Hepatic stellate cell (primary cell): ENCODE measurements around the gene OR2T11.
A peak's percentile ranks its signal among the peaks of the same experiment; 100 is the strongest.
"Not testable (repeated sequence)": the region's sequence is repeated elsewhere in the genome, so short reads cannot be mapped to it uniquely, and the experiment has no call there.

Experiments used
- DNase-seq: peaks from one replicate; pipeline ENCODE4 v3.0.0; 2011; ENCODE audit warnings: low spot score

Gene OR2T11

GRCh38 chr1:248634991-248635390, at the start of gene OR2T11:
TSS of gene OR2T11 (minus strand) at chr1:248635091. CDS start at chr1:248627128, 7,963 bp downstream.
- DNase-seq, result not testable (repeated sequence)

GRCh38 chr1:248681651-248682050, 46.8 kb upstream of the OR2T11 start:
- DNase-seq, result no peak

- no peak for DNase-seq
Measured at GRCh38 chr1:248670003-248670402, 35.1 kb upstream of the OR2T11 start.

- not testable (repeated sequence) for DNase-seq
Measured at GRCh38 chr1:248663453-248664328, 28.8 kb upstream of the OR2T11 start.

GRCh38 chr1:248656797-248657196, 21.9 kb upstream of the OR2T11 start:
- DNase-seq, result not testable (repeated sequence)

GRCh38 chr1:248655354-248655753, 20.5 kb upstream of the OR2T11 start, which contains the start of gene OR2T27:
TSS of gene OR2T27 (minus strand) at chr1:248655528. CDS start at chr1:248650884, 4,644 bp downstream.
- not testable (repeated sequence) for DNase-seq

- not testable (repeated sequence) for DNase-seq
Measured at GRCh38 chr1:248648770-248649536, 14.1 kb upstream of the OR2T11 start.

GRCh38 chr1:248645178-248645577, 10.3 kb upstream of the OR2T11 start, which contains the start of gene OR2T35:
TSS of gene OR2T35 (minus strand) at chr1:248645278. CDS start at chr1:248639258, 6,020 bp downstream.
- DNase-seq, result not testable (repeated sequence)

GRCh38 chr1:248642971-248643651, 8.2 kb upstream of the OR2T11 start:
- not testable (repeated sequence) for DNase-seq

GRCh38 chr1:248641583-248641982, 6.7 kb upstream of the OR2T11 start:
- DNase-seq, result not testable (repeated sequence)

- DNase-seq, result not testable (repeated sequence)
Measured at GRCh38 chr1:248640906-248641305, 6.0 kb upstream of the OR2T11 start.

GRCh38 chr1:248639652-248640051, 4.8 kb upstream of the OR2T11 start:
- DNase-seq, result not testable (repeated sequence)

- not testable (repeated sequence) for DNase-seq
Measured at GRCh38 chr1:248636612-248637011, 1.7 kb upstream of the OR2T11 start.

- no peak for DNase-seq
Measured at GRCh38 chr1:248631354-248632008, 3.4 kb downstream of the OR2T11 start.

GRCh38 chr1:248630551-248630950, 4.3 kb downstream of the OR2T11 start:
- DNase-seq, result no peak

GRCh38 chr1:248627971-248628844, 6.7 kb downstream of the OR2T11 start:
- no peak for DNase-seq

- no peak for DNase-seq
Measured at GRCh38 chr1:248625971-248626370, 8.9 kb downstream of the OR2T11 start.

GRCh38 chr1:248625166-248625565, 9.7 kb downstream of the OR2T11 start:
- no peak for DNase-seq

- peak; percentile 18 for DNase-seq
Measured at GRCh38 chr1:248622570-248623001, 12.3 kb downstream of the OR2T11 start.

GRCh38 chr1:248621770-248622169, 13.1 kb downstream of the OR2T11 start:
- DNase-seq, result no peak
